BLaER1 (cell line): ENCODE data around the gene ZDHHC3.
A peak's percentile ranks its signal among the peaks of the same experiment; 100 is the strongest.

ENCODE experiments used
- H3K27ac ChIP-seq: shearing (Covaris generic); formaldehyde crosslinking; 2 replicates; pipeline ENCODE4 v1.8.1; 2022
- H3K27me3 ChIP-seq: shearing (Covaris generic); formaldehyde crosslinking; 2 replicates; pipeline ENCODE4 v1.8.1; 2022
- H3K36me3 ChIP-seq: shearing (Covaris generic); formaldehyde crosslinking; 2 replicates; pipeline ENCODE4 v1.8.1; 2022
- H3K4me1 ChIP-seq: shearing (Covaris generic); formaldehyde crosslinking; 2 replicates; pipeline ENCODE4 v1.8.1; 2022
- H3K4me2 ChIP-seq: shearing (Covaris generic); formaldehyde crosslinking; 2 replicates; pipeline ENCODE4 v1.8.1; 2022
- H3K4me3 ChIP-seq: shearing (Covaris generic); formaldehyde crosslinking; 2 replicates; pipeline ENCODE4 v1.8.1; 2022
- H3K9ac ChIP-seq: shearing (Covaris generic); formaldehyde crosslinking; 2 replicates; pipeline ENCODE4 v1.8.1; 2022
- H3K9me3 ChIP-seq: shearing (Covaris generic); formaldehyde crosslinking; 2 replicates; pipeline ENCODE4 v1.8.1; 2022
- H4K20me1 ChIP-seq: shearing (Covaris generic); formaldehyde crosslinking; 2 replicates; pipeline ENCODE4 v1.8.1; 2022
- Cebpa-rat ChIP-seq: shearing (Covaris generic); IDR thresholded peaks from 2 replicates; pipeline ENCODE4 v1.8.1; 2022

The ZDHHC3 gene

DNA sequence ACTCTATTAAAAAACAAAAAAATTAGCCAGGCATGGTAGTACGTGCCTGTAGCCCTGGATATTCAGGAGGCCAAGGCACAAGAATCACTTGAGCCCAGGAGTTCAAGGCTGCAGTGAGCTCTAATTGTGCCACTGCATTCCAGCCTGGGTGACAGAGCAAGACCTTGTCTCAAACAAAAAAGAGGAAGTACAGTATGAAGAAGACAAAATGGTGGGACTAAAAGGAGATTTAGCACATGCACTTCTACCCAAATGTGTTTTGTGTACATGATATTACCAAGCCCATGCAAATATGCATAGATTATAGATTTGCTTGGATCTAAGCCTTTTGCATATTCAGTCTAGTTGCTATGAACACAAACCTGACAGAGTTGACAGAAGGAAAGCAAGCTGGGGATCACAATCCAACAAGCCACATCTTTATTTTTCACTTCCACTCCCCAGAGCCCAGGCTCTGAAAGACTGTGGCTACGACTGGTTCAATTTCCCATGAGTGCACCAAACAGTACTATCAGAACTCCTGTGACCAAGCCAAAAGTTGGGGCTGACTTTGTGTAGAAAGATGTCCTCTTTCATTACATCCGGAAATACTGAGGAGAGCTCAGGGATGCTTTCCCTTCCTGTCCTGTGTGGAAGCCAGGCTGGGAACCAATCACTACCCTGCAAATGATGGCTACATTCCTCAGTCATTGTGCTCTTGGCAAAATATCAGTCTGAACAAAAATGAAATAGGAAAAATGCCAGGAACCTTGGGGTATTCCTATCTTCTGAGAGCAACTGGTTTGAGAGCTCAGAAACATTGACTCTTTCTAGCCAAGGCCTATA, 52.1 kb downstream of the ZDHHC3 start:
- Histone ChIP-seq H3K27ac (no peak overlapping the region), H4K20me1 (no peaks in the 10 kb centered on the region), H3K4me1 (peaks cover 6% of the 10 kb centered on the region; the same call in 1 of the 2 replicates), H3K9me3 (no peaks in the 10 kb centered on the region), H3K4me3 (no peak overlapping the region), H3K36me3 (peaks cover 79% of the 10 kb centered on the region), H3K27me3 (no peaks in the 10 kb centered on the region), H3K9ac (no peak overlapping the region), H3K4me2 (peak overlapping the region; percentile 11; the same call in 1 of the 2 replicates)
- no peak for TF ChIP-seq Cebpa-rat

- Histone ChIP-seq H3K4me1 (peaks cover 6% of the 10 kb centered on the region; the same call in 1 of the 2 replicates), H3K9ac (no peak overlapping the region), H3K4me3 (no peak overlapping the region), H3K9me3 (no peaks in the 10 kb centered on the region), H3K36me3 (peaks cover 52% of the 10 kb centered on the region), H3K27me3 (no peaks in the 10 kb centered on the region), H4K20me1 (no peaks in the 10 kb centered on the region), H3K4me2 (no peak overlapping the region), H3K27ac (no peak overlapping the region)
- TF ChIP-seq Cebpa-rat: no peak
Observed at GRCh38 chr3:44920081-44920480, 55.9 kb downstream of the ZDHHC3 start.

- no peaks in the 10 kb centered on the region for H3K4me1 ChIP-seq
- H3K9me3 ChIP-seq: no peaks in the 10 kb centered on the region
- no peak overlapping the region for H3K27ac ChIP-seq
- H3K36me3 ChIP-seq: peaks cover 38% of the 10 kb centered on the region
- no peak overlapping the region for H3K4me2 ChIP-seq
- no peak overlapping the region for H3K9ac ChIP-seq
- no peak for TF ChIP-seq Cebpa-rat
- H3K4me3 ChIP-seq: no peak overlapping the region
- no peaks in the 10 kb centered on the region for H4K20me1 ChIP-seq
- no peaks in the 10 kb centered on the region for H3K27me3 ChIP-seq
Observed at GRCh38 chr3:44918581-44918980, 57.4 kb downstream of the ZDHHC3 start.

- no peaks in the 10 kb centered on the region for H3K4me1 ChIP-seq
- no peaks in the 10 kb centered on the region for H3K27me3 ChIP-seq
- no peak overlapping the region for H3K9ac ChIP-seq
- no peak for TF ChIP-seq Cebpa-rat
- H3K9me3 ChIP-seq: no peaks in the 10 kb centered on the region
- no peaks in the 10 kb centered on the region for H4K20me1 ChIP-seq
- no peak overlapping the region for H3K4me3 ChIP-seq
- peaks cover 38% of the 10 kb centered on the region for H3K36me3 ChIP-seq
- H3K27ac ChIP-seq: no peak overlapping the region
- H3K4me2 ChIP-seq: no peak overlapping the region
Observed at GRCh38 chr3:44918087-44918486, 57.9 kb downstream of the ZDHHC3 start.

DNA sequence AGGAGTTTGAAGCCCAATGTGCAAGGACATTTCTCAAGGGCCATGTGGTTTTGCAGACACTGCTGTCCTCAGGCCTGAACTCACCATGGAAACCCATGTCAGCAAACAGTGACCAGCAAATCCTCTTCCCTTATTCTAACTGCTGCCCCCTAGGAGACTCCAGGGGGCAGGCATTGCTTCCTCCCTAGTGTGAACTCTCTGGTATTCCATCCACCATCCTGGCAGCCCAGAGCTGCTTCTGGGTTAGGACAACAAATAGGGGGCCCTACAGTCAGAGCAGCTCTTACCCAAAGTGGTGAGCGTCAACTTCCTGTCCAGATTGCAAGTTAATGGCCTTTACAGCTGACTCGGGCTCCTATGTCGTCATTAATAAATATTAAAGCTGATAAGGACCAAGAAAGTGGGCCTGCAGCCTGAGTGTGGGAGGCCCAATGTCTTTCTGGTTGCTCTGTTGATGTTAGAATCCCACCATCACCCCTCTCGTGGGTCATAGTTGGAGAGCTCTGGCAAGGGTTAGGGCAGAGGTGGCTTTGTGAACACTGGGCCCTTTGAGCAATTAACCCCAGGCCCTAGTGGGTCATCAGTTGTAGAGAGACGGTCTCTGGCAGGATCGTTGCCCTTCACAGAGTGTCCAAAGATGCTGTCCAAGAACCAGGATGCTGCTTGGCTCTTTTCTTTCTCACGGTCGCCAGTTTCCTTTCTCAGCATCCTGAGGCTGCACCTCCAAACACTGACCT, 60.1 kb downstream of the ZDHHC3 start:
- Histone ChIP-seq H3K27me3 (no peaks in the 10 kb centered on the region), H3K36me3 (peaks cover 19% of the 10 kb centered on the region), H3K4me2 (no peak overlapping the region), H3K9ac (no peak overlapping the region), H3K9me3 (no peaks in the 10 kb centered on the region), H4K20me1 (no peaks in the 10 kb centered on the region), H3K4me3 (no peak overlapping the region), H3K27ac (no peak overlapping the region), H3K4me1 (no peaks in the 10 kb centered on the region)
- no peak for TF ChIP-seq Cebpa-rat

GRCh38 chr3:44914936-44915335, 61.0 kb downstream of the ZDHHC3 start:
- Histone ChIP-seq H3K27ac (no peak overlapping the region), H3K4me3 (no peak overlapping the region), H4K20me1 (no peaks in the 10 kb centered on the region), H3K9ac (no peak overlapping the region), H3K36me3 (peaks cover 12% of the 10 kb centered on the region; the same call in 1 of the 2 replicates), H3K9me3 (no peaks in the 10 kb centered on the region), H3K27me3 (no peaks in the 10 kb centered on the region), H3K4me1 (no peaks in the 10 kb centered on the region), H3K4me2 (no peak overlapping the region)
- TF ChIP-seq Cebpa-rat: no peak

- no peak overlapping the region for H3K27ac ChIP-seq
- H3K9me3 ChIP-seq: no peaks in the 10 kb centered on the region
Observed at GRCh38 chr3:44913868-44914468, 62.0 kb downstream of the ZDHHC3 start.

DNA sequence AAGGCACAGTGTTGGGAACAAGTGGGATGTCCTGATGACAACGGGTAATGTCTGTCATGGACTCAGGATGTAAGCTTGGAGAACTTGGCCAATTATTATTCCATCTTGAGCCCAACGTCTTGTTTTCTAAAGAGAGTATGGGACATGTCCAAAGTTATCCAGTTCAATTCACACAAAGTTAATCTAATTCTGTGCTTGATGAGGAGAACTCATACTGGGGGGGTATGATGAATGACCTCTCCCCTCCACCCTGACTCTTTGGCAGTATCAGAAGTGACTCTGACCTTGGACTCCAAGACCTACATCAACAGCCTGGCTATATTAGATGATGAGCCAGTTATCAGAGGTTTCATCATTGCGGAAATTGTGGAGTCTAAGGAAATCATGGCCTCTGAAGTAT, 65.3 kb downstream of the ZDHHC3 start:
- Histone ChIP-seq H4K20me1 (no peaks in the 10 kb centered on the region), H3K27me3 (no peaks in the 10 kb centered on the region), H3K27ac (no peak overlapping the region), H3K4me3 (no peak overlapping the region), H3K9ac (no peak overlapping the region), H3K9me3 (no peaks in the 10 kb centered on the region), H3K4me2 (no peak overlapping the region), H3K36me3 (no peaks in the 10 kb centered on the region), H3K4me1 (0 out of 2 replicates have a peak, but pooled peaks cover 4% of the 10 kb centered on the region)
- no peak for TF ChIP-seq Cebpa-rat

More at GRCh38 chr3:44913868-44914468, 62.0 kb downstream of the ZDHHC3 start:
- Histone ChIP-seq H3K4me3 (no peak overlapping the region), H3K36me3 (peaks cover 11% of the 10 kb centered on the region; the same call in 1 of the 2 replicates), H4K20me1 (no peaks in the 10 kb centered on the region), H3K4me1 (no peaks in the 10 kb centered on the region), H3K9ac (no peak overlapping the region), H3K27me3 (no peaks in the 10 kb centered on the region), H3K4me2 (no peak overlapping the region)
- no peak for TF ChIP-seq Cebpa-rat

- Histone ChIP-seq H4K20me1 (no peaks in the 10 kb centered on the region), H3K9me3 (no peaks in the 10 kb centered on the region), H3K4me3 (no peak overlapping the region), H3K9ac (no peak overlapping the region), H3K27me3 (no peaks in the 10 kb centered on the region), H3K36me3 (no peaks in the 10 kb centered on the region), H3K27ac (no peak overlapping the region), H3K4me2 (no peak overlapping the region), H3K4me1 (0 out of 2 replicates have a peak, but pooled peaks cover 4% of the 10 kb centered on the region)
- TF ChIP-seq Cebpa-rat: no peak
Observed at GRCh38 chr3:44909063-44909462, 66.9 kb downstream of the ZDHHC3 start.

DNA sequence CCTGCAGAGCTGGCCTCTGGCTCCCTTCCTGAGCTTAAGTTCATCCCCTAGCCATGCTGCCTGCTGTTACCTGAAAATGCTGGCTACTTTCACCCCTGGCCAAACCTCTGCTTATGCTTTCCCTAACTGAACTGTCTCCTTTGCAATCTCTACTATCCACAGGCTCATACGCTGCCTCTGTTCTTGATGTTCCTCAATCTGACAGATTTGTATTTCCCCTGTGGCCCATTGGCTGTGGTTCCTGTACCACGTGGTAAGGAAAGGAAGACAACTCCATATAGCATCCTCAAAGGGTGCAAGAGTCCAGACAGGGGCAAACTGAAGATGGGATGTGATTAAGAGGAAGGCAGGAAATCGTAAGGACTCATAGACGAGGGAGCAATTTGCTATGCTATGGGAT, 68.4 kb downstream of the ZDHHC3 start:
- Histone ChIP-seq H3K27me3 (no peaks in the 10 kb centered on the region), H3K27ac (no peak overlapping the region), H3K4me3 (no peak overlapping the region), H3K36me3 (no peaks in the 10 kb centered on the region), H3K9ac (no peak overlapping the region), H3K4me1 (0 out of 2 replicates have a peak, but pooled peaks cover 4% of the 10 kb centered on the region), H3K9me3 (no peaks in the 10 kb centered on the region), H3K4me2 (no peak overlapping the region), H4K20me1 (no peaks in the 10 kb centered on the region)
- no peak for TF ChIP-seq Cebpa-rat
